MM.1S (cell line): ENCODE data around the gene ESR2.

ENCODE experiments used
- EZH2 ChIP-seq: fragments of 300-600 bp; sonication (generic); optimal IDR thresholded peaks from 2 replicates; pipeline ENCODE3; 2017; ENCODE audit warnings: low read depth, mild to moderate bottlenecking, antibody characterized with exemption, low read length, mixed read lengths
- TF ChIP-seq, protein P1 (sequence below): fragments of 300-600 bp; sonication (generic); IDR thresholded peaks from 2 replicates; pipeline ENCODE4 v1.5.1; 2016; ENCODE audit warnings: antibody characterized with exemption, low read length, mixed read lengths

DNA sequence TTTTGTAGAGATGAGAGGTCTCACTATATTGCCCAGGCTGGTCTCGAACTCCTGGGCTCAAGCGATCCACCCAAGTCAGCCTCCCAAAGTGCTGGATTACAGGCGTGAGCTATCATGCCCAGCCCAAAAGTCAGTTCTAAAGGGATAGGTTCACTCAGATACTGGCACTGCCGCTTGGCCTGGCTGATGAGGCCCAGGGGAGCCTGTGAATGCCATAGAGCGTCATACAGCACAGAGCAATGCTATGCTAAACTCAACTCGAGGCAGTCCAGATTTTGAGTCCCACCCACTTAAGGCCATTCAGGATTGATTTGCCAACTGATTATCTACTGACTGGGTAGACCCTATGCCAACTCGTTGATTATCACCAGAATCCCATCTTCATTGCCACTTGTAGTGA is 179.4 kb downstream of the ESR2 start:
- TF ChIP-seq, protein P1, sequence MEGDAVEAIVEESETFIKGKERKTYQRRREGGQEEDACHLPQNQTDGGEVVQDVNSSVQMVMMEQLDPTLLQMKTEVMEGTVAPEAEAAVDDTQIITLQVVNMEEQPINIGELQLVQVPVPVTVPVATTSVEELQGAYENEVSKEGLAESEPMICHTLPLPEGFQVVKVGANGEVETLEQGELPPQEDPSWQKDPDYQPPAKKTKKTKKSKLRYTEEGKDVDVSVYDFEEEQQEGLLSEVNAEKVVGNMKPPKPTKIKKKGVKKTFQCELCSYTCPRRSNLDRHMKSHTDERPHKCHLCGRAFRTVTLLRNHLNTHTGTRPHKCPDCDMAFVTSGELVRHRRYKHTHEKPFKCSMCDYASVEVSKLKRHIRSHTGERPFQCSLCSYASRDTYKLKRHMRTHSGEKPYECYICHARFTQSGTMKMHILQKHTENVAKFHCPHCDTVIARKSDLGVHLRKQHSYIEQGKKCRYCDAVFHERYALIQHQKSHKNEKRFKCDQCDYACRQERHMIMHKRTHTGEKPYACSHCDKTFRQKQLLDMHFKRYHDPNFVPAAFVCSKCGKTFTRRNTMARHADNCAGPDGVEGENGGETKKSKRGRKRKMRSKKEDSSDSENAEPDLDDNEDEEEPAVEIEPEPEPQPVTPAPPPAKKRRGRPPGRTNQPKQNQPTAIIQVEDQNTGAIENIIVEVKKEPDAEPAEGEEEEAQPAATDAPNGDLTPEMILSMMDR, result no peak
- TF ChIP-seq EZH2, result no peak
